Mesothelial cell of epicardium (in vitro differentiated cells): ENCODE results near the gene GAPDHS. TPM values are rescaled to one million over a fixed set of nuclear protein-coding genes. Genes with fewer than 3 reads are reported as not detected.

Experiments used
- DNase-seq, 2 experiments: peaks; one replicate each; pipeline ENCODE4 v3.0.0; 2021; ENCODE audit warnings: low spot score in 2 of 2; ENCODE audit not compliant: unreplicated experiment in 2 of 2
- H3K27ac Mint-ChIP-seq: 2 replicates; pipeline ENCODE4 v1.8.0; 2021; ENCODE audit warnings: mixed read lengths
- H3K27me3 Mint-ChIP-seq: 2 replicates; pipeline ENCODE4 v1.8.0; 2021; ENCODE audit warnings: low read depth, mixed read lengths
- H3K36me3 Mint-ChIP-seq: 2 replicates; pipeline ENCODE4 v1.8.0; 2021; ENCODE audit warnings: mixed read lengths
- H3K4me1 Mint-ChIP-seq: 2 replicates; pipeline ENCODE4 v1.8.0; 2021; ENCODE audit warnings: mixed read lengths
- H3K4me3 Mint-ChIP-seq: 2 replicates; pipeline ENCODE4 v1.8.0; 2021; ENCODE audit warnings: mild to moderate bottlenecking, moderate library complexity, mixed read lengths
- H3K9me3 Mint-ChIP-seq: 2 replicates; pipeline ENCODE4 v1.8.0; 2021; ENCODE audit warnings: mixed read lengths
- CTCF ChIP-seq: fragments of 200-600 bp; sonication (generic); IDR thresholded peaks from one replicate; pipeline ENCODE4 v1.5.0; 2021; ENCODE audit warnings: antibody characterized with exemption; ENCODE audit not compliant: unreplicated experiment
- total RNA-seq: library from RNA; stranded (reverse); gene quantifications from 3 replicates; pipeline ENCODE4 v1.2.1, GENCODE V29; 2021

Gene GAPDHS
- total RNA-seq, 1 donor from 2014 or later: not detected

- H3K9me3 Mint-ChIP-seq: no peaks in the 10 kb centered on the region
- H3K4me3 Mint-ChIP-seq: no peak within 1 kb of the TSS
- no peak within 1 kb of the TSS for H3K27ac Mint-ChIP-seq
- no peaks in the 10 kb centered on the region for H3K36me3 Mint-ChIP-seq
- H3K4me1 Mint-ChIP-seq: peaks cover 2% of the 10 kb centered on the region
- no peak for DNase-seq
- peaks cover 30% of the 10 kb centered on the region for H3K27me3 Mint-ChIP-seq
- TF ChIP-seq CTCF: no peak
Observed at GRCh38 chr19:35490364-35490763, 42.9 kb upstream of the GAPDHS start, which contains the start of gene KRTDAP. KRTDAP (minus strand) TSS chr19:35490464; CDS start chr19:35490442, 22 bp downstream.

DNA sequence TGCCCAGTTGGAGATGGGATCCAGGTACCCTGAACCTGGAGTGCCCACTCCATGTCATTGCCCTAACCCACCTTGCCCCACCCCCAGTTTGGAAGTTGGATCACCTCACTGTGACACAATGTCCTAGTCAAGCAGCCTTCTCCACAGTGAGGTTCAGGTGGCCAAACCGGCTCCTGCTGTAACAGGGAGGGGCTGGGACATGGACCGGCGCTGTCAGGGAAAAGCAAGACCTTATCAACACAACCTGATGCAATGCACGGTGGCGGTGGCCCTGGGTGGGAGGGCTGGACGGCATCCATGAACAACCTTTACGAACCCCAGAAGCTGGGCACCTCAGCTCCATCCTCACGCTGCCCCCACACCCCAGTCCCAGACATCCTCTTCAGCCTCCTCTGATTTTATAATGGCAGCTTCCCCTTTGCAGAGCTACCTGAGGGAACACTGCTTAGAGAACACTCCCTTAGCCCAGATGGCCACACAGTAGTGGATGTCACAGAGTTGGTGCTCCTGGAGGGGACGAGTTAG is 41.4 kb upstream of the GAPDHS start:
- no peaks in the 10 kb centered on the region for H3K36me3 Mint-ChIP-seq
- no peak overlapping the region for H3K4me3 Mint-ChIP-seq
- no peak for DNase-seq
- no peak for TF ChIP-seq CTCF
- H3K27ac Mint-ChIP-seq: no peak overlapping the region
- H3K4me1 Mint-ChIP-seq: peaks cover 5% of the 10 kb centered on the region
- H3K27me3 Mint-ChIP-seq: peaks cover 30% of the 10 kb centered on the region
- no peaks in the 10 kb centered on the region for H3K9me3 Mint-ChIP-seq

- no peaks in the 10 kb centered on the region for H3K9me3 Mint-ChIP-seq
- no peak overlapping the region for H3K4me3 Mint-ChIP-seq
- H3K27me3 Mint-ChIP-seq: peaks cover 22% of the 10 kb centered on the region
- peaks cover 8% of the 10 kb centered on the region for H3K36me3 Mint-ChIP-seq
- no peak overlapping the region for H3K27ac Mint-ChIP-seq
- no peak for TF ChIP-seq CTCF
- peaks cover 5% of the 10 kb centered on the region for H3K4me1 Mint-ChIP-seq
- DNase-seq: no peak
Observed at GRCh38 chr19:35493971-35494370, 39.3 kb upstream of the GAPDHS start.

DNA sequence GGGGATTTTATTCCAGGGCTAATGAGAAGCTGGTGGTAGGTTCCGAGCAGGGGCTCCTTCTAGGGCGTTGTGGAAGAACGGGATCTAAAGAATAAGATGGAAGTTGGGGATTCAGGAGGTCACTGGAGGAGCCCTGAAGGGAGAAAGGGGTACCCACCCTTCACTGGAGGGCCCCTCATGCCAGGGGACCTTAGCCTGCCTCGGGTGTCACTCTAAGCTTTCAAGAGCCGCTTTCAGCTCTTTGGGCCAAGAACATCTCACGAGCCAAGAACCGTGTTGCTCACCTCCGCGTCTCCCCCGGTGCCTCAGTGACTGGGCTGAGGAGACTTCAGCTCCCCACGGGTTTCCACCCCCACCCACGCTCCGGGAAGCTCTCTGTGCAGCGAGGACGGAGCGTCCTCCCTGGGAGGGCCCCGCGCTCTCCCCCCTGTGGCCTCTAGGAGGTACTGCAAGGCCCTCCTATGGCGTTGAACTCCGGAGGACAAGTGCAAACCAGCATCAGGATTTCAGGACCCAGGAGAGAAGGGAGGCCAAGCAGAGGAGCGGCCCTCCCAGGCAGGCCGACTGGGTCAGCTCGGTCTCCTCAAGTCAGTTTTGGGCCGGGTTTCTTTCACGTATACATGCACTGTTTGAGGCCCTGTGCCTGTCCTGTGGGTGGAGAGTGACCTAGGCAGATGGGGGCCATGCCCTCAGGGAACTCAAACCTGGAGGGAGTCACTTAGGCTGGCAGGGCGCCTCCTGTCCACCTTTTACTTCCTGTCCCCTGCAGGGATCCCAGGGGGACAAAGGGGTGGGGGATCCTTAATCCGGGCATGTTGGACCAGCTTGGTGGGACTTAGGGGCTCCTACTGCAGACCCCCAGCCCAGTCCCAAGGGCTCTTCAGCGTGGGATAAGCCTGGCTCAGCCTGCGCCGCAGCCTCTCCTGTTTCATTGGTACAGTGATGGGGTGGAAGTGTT is 37.9 kb upstream of the GAPDHS start:
- H3K9me3 Mint-ChIP-seq: no peaks in the 10 kb centered on the region
- H3K27ac Mint-ChIP-seq: no peak overlapping the region
- peak; percentile 92 for TF ChIP-seq CTCF
- DNase-seq: peak; percentile 50 to 76
- H3K4me1 Mint-ChIP-seq: peaks cover 5% of the 10 kb centered on the region
- H3K36me3 Mint-ChIP-seq: peaks cover 8% of the 10 kb centered on the region
- peaks cover 13% of the 10 kb centered on the region for H3K27me3 Mint-ChIP-seq
- H3K4me3 Mint-ChIP-seq: peak overlapping the region; percentile 37

DNA sequence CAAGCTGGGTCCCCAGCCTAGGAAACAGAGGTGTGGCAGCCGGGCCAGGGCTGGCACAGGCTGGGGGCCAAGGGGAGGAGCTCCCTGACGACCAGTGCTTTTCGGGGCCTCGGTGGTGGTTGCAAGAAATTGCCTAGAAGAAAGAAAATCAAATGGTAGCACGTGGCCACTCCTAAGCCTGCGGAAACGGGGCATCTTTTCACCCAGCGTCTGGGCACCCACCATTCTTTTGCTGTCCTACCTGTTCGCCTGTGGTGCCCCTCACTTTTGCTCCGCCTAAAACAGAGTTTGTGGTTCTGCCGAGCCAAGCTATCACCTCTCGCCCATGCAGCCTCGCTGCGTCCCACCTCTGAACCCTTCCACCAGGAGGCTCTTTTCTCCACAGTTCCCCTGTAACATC is 35.9 kb upstream of the GAPDHS start:
- H3K36me3 Mint-ChIP-seq: peaks cover 13% of the 10 kb centered on the region
- H3K27me3 Mint-ChIP-seq: peaks cover 2% of the 10 kb centered on the region

More for the DNA sequence above, 35.9 kb upstream of the GAPDHS start:
- no peak for TF ChIP-seq CTCF
- no peak for DNase-seq
- H3K4me1 Mint-ChIP-seq: peaks cover 5% of the 10 kb centered on the region
- H3K27ac Mint-ChIP-seq: no peak overlapping the region
- H3K4me3 Mint-ChIP-seq: no peak overlapping the region
- H3K9me3 Mint-ChIP-seq: no peaks in the 10 kb centered on the region
